Sigmoid colon (tissue), 7 donors: ENCODE measurements around the gene CHRNA1. TPM values are rescaled to one million over a fixed set of nuclear protein-coding genes. Genes with fewer than 3 reads are reported as not detected.

Experiments used
- DNase-seq: peaks from one replicate; pipeline ENCODE4 v3.0.0-alpha.2; 2019
- H3K27ac ChIP-seq, 4 donors: fragments of 200-600 bp; sonication (generic); one replicate each; pipeline ENCODE4 v1.5.1; 2016 to 2019; ENCODE audit warnings: mild to moderate bottlenecking in 1 of 4
- H3K27me3 ChIP-seq, 3 donors: fragments of 200-600 bp; sonication (generic); one replicate each; pipeline ENCODE4 v1.5.1; 2019; ENCODE audit warnings: mild to moderate bottlenecking in 1 of 3
- H3K36me3 ChIP-seq, 4 donors: fragments of 200-600 bp; sonication (generic); one replicate each; pipeline ENCODE4 v1.5.1; 2016 to 2019
- H3K4me1 ChIP-seq, 4 donors: fragments of 200-600 bp; sonication (generic); one replicate each; pipeline ENCODE4 v1.5.1; 2017 to 2019
- H3K4me3 ChIP-seq, 4 donors: fragments of 200-600 bp; sonication (generic); one replicate each; pipeline ENCODE4 v1.5.1; 2017 to 2019; ENCODE audit warnings: mild to moderate bottlenecking in 2 of 4, moderate library complexity in 1 of 4
- H3K9me3 ChIP-seq, 4 donors: fragments of 200-600 bp in 3 of 4; sonication (generic) in 3 of 4; one replicate each; pipeline versions ENCODE4 v1.5.1 to v1.6.1; 2013 to 2019
- EP300 ChIP-seq, 4 donors: sonication (generic); formaldehyde crosslinking; IDR thresholded peaks; one replicate each; pipeline ENCODE4 v1.6.1; 2017; ENCODE audit warnings: antibody characterized with exemption in 4 of 4
- POLR2A ChIP-seq, 2 donors: fragments of 450-650 bp; IDR thresholded peaks; one replicate each; pipeline ENCODE4 v1.6.1; 2016; ENCODE audit warnings: antibody characterized with exemption in 2 of 2, mild to moderate bottlenecking in 2 of 2, moderate library complexity in 2 of 2
- POLR2AphosphoS5 ChIP-seq, 4 donors: sonication (generic); formaldehyde crosslinking; IDR thresholded peaks; one replicate each; pipeline ENCODE4 v1.6.1; 2017; ENCODE audit warnings: antibody characterized with exemption in 4 of 4
- WGBS, 2 donors: extraction: QIAGEN DNeasy Blood & Tissue Kit; methylation state at CpG; one replicate each; pipeline ENCODE4 v1.1.7; 2013; 5-methylcytosine and 5-hydroxymethylcytosine counted together
- intact Hi-C: fragments of 100-400 bp; cut with DNase I; formaldehyde crosslinking; loops from one replicate; pipeline ENCODE4 v1.15.1; 2023
- polyA plus RNA-seq, 3 donors: library from polyadenylated mRNA; stranded (reverse); fragments of 200-250 nt; gene quantifications; one replicate each; pipeline ENCODE4 v1.2.3, GENCODE V29; 2013
- total RNA-seq, 4 donors: library from RNA; depleted of rRNA; stranded (reverse); fragments of >200 nt; gene quantifications; one replicate each; pipeline ENCODE4 v1.1.0, GENCODE V29; 2016
- TF ChIP-seq, protein P1 (sequence below), 4 experiments: fragments of 450-650 bp in 3 of 4; fragments of 200-600 bp in 1 of 4; IDR thresholded peaks; one replicate each; pipeline ENCODE4 v1.5.1; 2016 to 2019; ENCODE audit warnings: antibody characterized with exemption in 4 of 4, mild to moderate bottlenecking in 3 of 4, moderate library complexity in 2 of 4
- donor health status: healthy with polysubstance abuse.
- donor health status: Bipolar disorder and iron deficiency.
- donor health status: healthy.

The CHRNA1 gene
- total and polyA plus RNA-seq, 7 donors = 0.32 to 2.1 (median 1.2) TPM; not detected in 4

DNA sequence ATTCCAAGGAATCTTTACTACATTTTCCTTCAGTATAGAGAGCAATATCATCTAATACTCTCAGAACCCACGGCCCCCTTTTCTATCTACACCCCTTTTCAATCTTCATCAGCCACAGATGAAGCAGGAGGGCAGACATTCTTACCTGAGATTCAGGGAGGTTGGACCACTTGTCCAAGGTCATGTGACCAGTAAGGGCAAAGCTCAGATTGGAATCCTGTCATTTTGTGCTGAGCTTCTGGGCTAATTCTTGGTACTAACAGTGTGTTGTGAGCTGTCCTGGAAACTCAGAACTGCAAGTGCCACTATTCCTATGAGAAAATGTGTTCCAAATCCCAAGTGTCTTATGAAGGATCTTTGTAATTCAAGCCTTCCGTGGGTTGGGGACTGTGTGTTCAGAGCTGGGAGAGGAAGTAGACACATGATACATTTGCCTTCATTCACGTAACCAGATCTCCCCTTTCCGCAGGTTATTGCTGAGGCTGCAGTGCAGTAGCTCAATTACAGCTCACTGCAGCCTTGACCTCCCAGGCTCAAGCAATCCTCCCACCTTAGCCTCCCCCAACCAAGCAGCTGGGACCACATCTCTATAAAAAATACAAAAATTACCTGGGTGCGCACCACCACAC, 3.3 kb downstream of the CHRNA1 start:
- intact Hi-C loops = no loop called here
- 94 to 97% methylated on average over 5 of the region's 5 CpGs for WGBS, 2 donors
- no peaks in the 10 kb centered on the region for H3K9me3 ChIP-seq

DNA sequence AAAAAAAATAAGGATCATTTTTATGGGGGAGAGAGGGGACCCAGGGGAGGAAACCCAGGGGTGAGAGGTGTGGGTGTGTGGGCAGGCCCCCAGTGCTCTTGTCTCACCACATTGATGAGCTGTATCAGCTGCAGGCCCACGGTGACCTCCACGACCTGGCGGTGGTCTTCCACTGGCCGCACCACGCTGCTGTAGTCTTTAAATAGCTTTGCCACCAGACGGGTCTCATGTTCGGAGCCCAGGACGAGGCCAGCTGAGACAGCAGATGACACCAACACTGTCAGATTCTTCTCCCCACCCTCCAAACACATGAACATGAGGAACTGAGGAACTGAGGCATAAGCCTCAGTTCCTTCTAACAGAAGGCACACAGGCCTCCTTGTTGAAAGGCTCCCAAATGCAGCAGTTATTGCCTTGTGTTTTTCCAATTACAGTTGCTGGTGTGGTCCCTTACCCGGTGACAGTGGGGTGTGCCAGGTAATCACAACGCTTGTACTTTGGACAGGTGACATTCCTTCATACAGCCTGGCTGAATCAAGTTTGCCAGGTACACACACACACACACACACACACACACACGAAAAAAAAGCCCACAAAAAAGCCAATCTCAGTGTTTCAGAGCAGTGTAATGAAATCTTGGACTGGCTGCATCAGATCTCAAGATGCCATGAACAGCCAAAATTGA, 4.7 kb downstream of the CHRNA1 start:
- no peak overlapping the region for H3K27ac ChIP-seq
- no peak overlapping the region for H3K4me3 ChIP-seq
- no peak for DNase-seq
- TF ChIP-seq POLR2AphosphoS5 (IDR thresholded peaks at IDR 0.05) = no peak
- no peak for TF ChIP-seq POLR2A (IDR thresholded peaks at IDR 0.05)
- TF ChIP-seq, protein P1, sequence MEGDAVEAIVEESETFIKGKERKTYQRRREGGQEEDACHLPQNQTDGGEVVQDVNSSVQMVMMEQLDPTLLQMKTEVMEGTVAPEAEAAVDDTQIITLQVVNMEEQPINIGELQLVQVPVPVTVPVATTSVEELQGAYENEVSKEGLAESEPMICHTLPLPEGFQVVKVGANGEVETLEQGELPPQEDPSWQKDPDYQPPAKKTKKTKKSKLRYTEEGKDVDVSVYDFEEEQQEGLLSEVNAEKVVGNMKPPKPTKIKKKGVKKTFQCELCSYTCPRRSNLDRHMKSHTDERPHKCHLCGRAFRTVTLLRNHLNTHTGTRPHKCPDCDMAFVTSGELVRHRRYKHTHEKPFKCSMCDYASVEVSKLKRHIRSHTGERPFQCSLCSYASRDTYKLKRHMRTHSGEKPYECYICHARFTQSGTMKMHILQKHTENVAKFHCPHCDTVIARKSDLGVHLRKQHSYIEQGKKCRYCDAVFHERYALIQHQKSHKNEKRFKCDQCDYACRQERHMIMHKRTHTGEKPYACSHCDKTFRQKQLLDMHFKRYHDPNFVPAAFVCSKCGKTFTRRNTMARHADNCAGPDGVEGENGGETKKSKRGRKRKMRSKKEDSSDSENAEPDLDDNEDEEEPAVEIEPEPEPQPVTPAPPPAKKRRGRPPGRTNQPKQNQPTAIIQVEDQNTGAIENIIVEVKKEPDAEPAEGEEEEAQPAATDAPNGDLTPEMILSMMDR (IDR thresholded peaks at IDR 0.05) = no peak
- no peak for TF ChIP-seq EP300 (IDR thresholded peaks at IDR 0.05)
- no peaks in the 10 kb centered on the region for H3K9me3 ChIP-seq
- no peaks in the 10 kb centered on the region for H3K36me3 ChIP-seq
- no peaks in the 10 kb centered on the region for H3K27me3 ChIP-seq
- 60 to 76% methylated on average over 11 of the region's 11 CpGs for WGBS, 2 donors
- intact Hi-C loops = no loop called here
- no peaks in the 10 kb centered on the region for H3K4me1 ChIP-seq

More for the DNA sequence above, 3.3 kb downstream of the CHRNA1 start:
- DNase-seq = no peak
- H3K36me3 ChIP-seq = no peaks in the 10 kb centered on the region
- no peaks in the 10 kb centered on the region for H3K27me3 ChIP-seq
- no peak for TF ChIP-seq POLR2A (IDR thresholded peaks at IDR 0.05)
- TF ChIP-seq, protein P1 (IDR thresholded peaks at IDR 0.05) = no peak
- no peaks in the 10 kb centered on the region for H3K4me1 ChIP-seq
- no peak overlapping the region for H3K27ac ChIP-seq
- no peak overlapping the region for H3K4me3 ChIP-seq

DNA sequence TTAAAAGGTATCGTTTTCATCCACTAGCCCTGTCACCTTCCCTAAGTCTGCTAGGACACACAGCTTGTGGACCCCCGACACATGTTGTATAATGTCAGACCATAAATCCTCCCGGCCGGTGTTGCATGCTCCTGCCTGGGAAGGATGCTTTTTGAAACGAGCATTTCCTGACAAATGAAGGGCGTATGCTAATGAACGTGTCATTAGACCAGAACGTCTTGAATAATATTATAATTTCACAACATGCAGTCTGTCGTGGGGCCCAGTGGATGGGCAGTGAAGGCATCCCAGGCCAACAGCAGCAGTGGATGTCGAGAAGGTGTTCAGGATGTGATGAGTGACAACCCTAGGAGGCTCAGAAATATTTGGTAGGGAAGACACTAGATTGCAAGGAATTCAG, 7.5 kb downstream of the CHRNA1 start:
- Histone ChIP-seq H3K27me3 (no peaks in the 10 kb centered on the region), H3K27ac (no peak overlapping the region), H3K9me3 (no peaks in the 10 kb centered on the region), H3K4me3 (no peak overlapping the region), H3K4me1 (no peaks in the 10 kb centered on the region), H3K36me3 (no peaks in the 10 kb centered on the region)
- no peak for TF ChIP-seq POLR2AphosphoS5 (IDR thresholded peaks at IDR 0.05)
- no peak for TF ChIP-seq POLR2A (IDR thresholded peaks at IDR 0.05)
- TF ChIP-seq, protein P1 (IDR thresholded peaks at IDR 0.05) = no peak
- TF ChIP-seq EP300 (IDR thresholded peaks at IDR 0.05) = no peak
- intact Hi-C loops = no loop called here
- no peak for DNase-seq
- WGBS, 2 donors = 78 to 83% methylated on average over 10 of the region's 10 CpGs

DNA sequence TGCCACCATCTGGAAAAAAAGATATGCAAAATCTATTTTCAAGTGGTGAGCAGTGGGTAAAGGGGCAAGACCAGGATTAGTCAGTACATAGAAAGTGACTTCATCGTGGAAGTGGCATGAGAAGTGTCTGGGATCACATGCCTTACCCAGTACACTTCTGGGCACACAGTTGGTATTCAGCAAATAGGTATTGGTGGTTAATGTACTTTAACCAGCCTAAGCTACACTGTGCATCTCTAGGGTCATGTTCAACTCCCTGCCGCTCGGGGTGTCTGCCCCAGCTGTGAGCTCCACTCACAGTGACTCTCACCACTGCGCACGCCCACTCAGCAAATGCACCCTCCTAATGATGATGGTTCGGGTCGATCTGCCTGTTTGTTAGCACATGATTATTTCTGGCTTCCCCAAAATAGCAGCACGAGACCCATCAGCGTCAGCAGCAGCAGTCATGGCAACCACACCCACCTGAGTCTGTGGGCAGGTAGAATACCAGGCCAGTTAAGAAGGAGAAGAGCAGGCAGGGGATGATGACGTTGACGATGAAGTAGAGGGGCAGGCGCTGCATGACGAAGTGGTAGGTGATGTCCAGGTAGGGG, 11.1 kb downstream of the CHRNA1 start:
- WGBS, 2 donors = 89% methylated on average over 13 of the region's 13 CpGs
- no peaks in the 10 kb centered on the region for H3K4me1 ChIP-seq
- no peaks in the 10 kb centered on the region for H3K9me3 ChIP-seq
- no peaks in the 10 kb centered on the region for H3K36me3 ChIP-seq
- intact Hi-C loops = no loop called here
- H3K27ac ChIP-seq = no peak overlapping the region
- DNase-seq = no peak
- TF ChIP-seq, protein P1 (IDR thresholded peaks at IDR 0.05) = no peak
- TF ChIP-seq POLR2A (IDR thresholded peaks at IDR 0.05) (no peak), POLR2AphosphoS5 (IDR thresholded peaks at IDR 0.05) (no peak), EP300 (IDR thresholded peaks at IDR 0.05) (no peak)
- no peak overlapping the region for H3K4me3 ChIP-seq
- no peaks in the 10 kb centered on the region for H3K27me3 ChIP-seq
